H1 (cell line): ENCODE results near the gene GREB1L. TPM values are rescaled to one million over a fixed set of nuclear protein-coding genes. Genes with fewer than 3 reads are reported as not detected.

Source experiments
- CHD7 ChIP-seq: fragments of 300-600 bp; sonication (generic); IDR thresholded peaks from 2 replicates; pipeline ENCODE4 v1.7.1; 2012; ENCODE audit warnings: low read length, moderate library complexity, mild to moderate bottlenecking, inconsistent platforms; ENCODE audit not compliant: insufficient replicate concordance
- EZH2 ChIP-seq: fragments of 200-600 bp; sonication (generic); IDR thresholded peaks from 2 replicates; pipeline ENCODE4 v1.7.1; 2012; ENCODE audit warnings: low read depth, mild to moderate bottlenecking, moderate library complexity, low read length, inconsistent platforms; ENCODE audit not compliant: severe bottlenecking
- KDM1A ChIP-seq: fragments of 200-600, 300-600 bp; sonication (generic); IDR thresholded peaks from 2 replicates; pipeline ENCODE4 v1.7.1; 2016; ENCODE audit warnings: mild to moderate bottlenecking, low read length, borderline replicate concordance
- NRF1 ChIP-seq: IDR thresholded peaks from 2 replicates; pipeline ENCODE4 v1.6.1; 2011; ENCODE audit warnings: mild to moderate bottlenecking, low read depth, low read length, improper control_type of control experiment
- POLR2A ChIP-seq, 2 experiments: IDR thresholded peaks; 1 replicate in 1 of 2; 2 replicates in 1 of 2; pipeline ENCODE4 v1.6.1; 2011; ENCODE audit warnings: low read depth in 2 of 2, low read length in 2 of 2, mild to moderate bottlenecking in 2 of 2; ENCODE audit errors: control extremely low read depth in 1 of 2
- POLR2AphosphoS5 ChIP-seq: IDR thresholded peaks from 2 replicates; pipeline ENCODE4 v1.6.1; 2011; ENCODE audit warnings: low read depth, low read length
- polyA plus RNA-seq, 7 experiments: library from polyadenylated mRNA; depleted of rRNA in 3 of 7; stranded (reverse) in 5 of 7; unstranded in 2 of 7; fragments of >200 nt in 5 of 7; fragments of 200-250 nt in 2 of 7; gene quantifications; 1 replicate in 5 of 7; 2 replicates in 1 of 7; 4 replicates in 1 of 7; pipeline versions ENCODE4 v1.2.1 to v1.2.3, GENCODE V29; 2011 to 2013; ENCODE audit warnings: missing spikeins in 2 of 7, mixed read lengths in 2 of 7
- total RNA-seq: library from RNA; stranded (reverse); fragmentation: NEBNext Ultra II Directional; extraction: Animal tissue kit (Norgen Biotek cat#: 25700); gene quantifications from 2 replicates; pipeline ENCODE4 v1.2.1, GENCODE V29; 2021

Gene GREB1L
- total and polyA plus RNA-seq, 2 of the 8 experiments (the other 6 are each of a cell fraction or from before 2014, with no cell fraction given) = 0.34 to 1.6 TPM

GRCh38 chr18:21295101-21295500 is 53.1 kb downstream of the GREB1L start (continued):
- TF ChIP-seq CHD7 (no peak), POLR2A (IDR thresholded peaks at IDR 0.05; ENCODE audit: control extremely low read depth in 1 of 2, low read depth in 2 of 2, low read length in 2 of 2) (no peak), KDM1A (no peak), EZH2 (no peak), POLR2AphosphoS5 (no peak), NRF1 (no peak)
